GOT3 (cell line): ENCODE results near the gene MXRA8.

Experiments
- DNase-seq: peaks from one replicate; lab custom pipeline; 2025; ENCODE audit warnings: mixed read lengths; lab: John Stamatoyannopoulos, UW

The MXRA8 gene

GRCh38 chr1:1335792-1336248, 22.5 kb downstream of the MXRA8 start:
- DNase-seq, result no peak

- no peak for DNase-seq
Observed at GRCh38 chr1:1335283-1335682, 23.1 kb downstream of the MXRA8 start.

GRCh38 chr1:1334835-1335234, 23.5 kb downstream of the MXRA8 start:
- no peak for DNase-seq

GRCh38 chr1:1333551-1334241, 24.7 kb downstream of the MXRA8 start:
- DNase-seq, result no peak

DNA sequence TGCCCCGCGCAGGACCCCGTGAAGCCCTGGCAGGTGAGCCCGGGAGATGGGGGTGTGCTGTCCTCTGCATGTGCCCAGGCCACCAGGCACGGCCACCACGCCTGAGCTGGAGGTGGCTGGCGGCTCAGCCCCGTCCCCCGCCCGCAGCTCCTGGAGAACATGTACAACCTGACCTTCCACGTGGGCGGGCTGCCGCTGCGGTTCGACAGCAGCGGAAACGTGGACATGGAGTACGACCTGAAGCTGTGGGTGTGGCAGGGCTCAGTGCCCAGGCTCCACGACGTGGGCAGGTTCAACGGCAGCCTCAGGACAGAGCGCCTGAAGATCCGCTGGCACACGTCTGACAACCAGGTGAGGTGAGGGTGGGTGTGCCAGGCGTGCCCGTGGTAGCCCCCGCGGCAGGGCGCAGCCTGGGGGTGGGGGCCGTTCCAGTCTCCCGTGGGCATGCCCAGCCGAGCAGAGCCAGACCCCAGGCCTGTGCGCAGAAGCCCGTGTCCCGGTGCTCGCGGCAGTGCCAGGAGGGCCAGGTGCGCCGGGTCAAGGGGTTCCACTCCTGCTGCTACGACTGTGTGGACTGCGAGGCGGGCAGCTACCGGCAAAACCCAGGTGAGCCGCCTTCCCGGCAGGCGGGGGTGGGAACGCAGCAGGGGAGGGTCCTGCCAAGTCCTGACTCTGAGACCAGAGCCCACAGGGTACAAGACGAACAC, 25.4 kb downstream of the MXRA8 start:
- DNase-seq, result no peak

DNA sequence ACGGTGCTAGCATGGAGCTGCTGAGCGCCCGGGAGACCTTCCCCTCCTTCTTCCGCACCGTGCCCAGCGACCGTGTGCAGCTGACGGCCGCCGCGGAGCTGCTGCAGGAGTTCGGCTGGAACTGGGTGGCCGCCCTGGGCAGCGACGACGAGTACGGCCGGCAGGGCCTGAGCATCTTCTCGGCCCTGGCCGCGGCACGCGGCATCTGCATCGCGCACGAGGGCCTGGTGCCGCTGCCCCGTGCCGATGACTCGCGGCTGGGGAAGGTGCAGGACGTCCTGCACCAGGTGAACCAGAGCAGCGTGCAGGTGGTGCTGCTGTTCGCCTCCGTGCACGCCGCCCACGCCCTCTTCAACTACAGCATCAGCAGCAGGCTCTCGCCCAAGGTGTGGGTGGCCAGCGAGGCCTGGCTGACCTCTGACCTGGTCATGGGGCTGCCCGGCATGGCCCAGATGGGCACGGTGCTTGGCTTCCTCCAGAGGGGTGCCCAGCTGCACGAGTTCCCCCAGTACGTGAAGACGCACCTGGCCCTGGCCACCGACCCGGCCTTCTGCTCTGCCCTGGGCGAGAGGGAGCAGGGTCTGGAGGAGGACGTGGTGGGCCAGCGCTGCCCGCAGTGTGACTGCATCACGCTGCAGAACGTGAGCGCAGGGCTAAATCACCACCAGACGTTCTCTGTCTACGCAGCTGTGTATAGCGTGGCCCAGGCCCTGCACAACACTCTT, 26.2 kb downstream of the MXRA8 start:
- DNase-seq, result no peak

DNA sequence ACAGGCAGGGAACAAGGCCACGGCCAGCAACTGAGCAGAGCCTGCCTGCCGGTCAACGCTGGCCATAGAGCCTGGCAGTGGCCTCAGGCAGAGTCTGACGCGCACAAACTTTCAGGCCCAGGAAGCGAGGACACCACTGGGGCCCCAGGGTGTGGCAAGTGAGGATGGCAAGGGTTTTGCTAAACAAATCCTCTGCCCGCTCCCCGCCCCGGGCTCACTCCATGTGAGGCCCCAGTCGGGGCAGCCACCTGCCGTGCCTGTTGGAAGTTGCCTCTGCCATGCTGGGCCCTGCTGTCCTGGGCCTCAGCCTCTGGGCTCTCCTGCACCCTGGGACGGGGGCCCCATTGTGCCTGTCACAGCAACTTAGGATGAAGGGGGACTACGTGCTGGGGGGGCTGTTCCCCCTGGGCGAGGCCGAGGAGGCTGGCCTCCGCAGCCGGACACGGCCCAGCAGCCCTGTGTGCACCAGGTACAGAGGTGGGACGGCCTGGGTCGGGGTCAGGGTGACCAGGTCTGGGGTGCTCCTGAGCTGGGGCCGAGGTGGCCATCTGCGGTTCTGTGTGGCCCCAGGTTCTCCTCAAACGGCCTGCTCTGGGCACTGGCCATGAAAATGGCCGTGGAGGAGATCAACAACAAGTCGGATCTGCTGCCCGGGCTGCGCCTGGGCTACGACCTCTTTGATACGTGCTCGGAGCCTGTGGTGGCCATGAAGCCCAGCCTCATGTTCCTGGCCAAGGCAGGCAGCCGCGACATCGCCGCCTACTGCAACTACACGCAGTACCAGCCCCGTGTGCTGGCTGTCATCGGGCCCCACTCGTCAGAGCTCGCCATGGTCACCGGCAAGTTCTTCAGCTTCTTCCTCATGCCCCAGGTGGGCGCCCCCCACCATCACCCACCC, 27.0 kb downstream of the MXRA8 start, which contains the start of gene TAS1R3:
TAS1R3 (plus strand) TSS at position 213 of the 898 bp plus-strand sequence; CDS start at position 279, 66 bp downstream.
- DNase-seq, result no peak

- DNase-seq, result no peak
Observed at GRCh38 chr1:1330366-1331067, 27.8 kb downstream of the MXRA8 start.

DNA sequence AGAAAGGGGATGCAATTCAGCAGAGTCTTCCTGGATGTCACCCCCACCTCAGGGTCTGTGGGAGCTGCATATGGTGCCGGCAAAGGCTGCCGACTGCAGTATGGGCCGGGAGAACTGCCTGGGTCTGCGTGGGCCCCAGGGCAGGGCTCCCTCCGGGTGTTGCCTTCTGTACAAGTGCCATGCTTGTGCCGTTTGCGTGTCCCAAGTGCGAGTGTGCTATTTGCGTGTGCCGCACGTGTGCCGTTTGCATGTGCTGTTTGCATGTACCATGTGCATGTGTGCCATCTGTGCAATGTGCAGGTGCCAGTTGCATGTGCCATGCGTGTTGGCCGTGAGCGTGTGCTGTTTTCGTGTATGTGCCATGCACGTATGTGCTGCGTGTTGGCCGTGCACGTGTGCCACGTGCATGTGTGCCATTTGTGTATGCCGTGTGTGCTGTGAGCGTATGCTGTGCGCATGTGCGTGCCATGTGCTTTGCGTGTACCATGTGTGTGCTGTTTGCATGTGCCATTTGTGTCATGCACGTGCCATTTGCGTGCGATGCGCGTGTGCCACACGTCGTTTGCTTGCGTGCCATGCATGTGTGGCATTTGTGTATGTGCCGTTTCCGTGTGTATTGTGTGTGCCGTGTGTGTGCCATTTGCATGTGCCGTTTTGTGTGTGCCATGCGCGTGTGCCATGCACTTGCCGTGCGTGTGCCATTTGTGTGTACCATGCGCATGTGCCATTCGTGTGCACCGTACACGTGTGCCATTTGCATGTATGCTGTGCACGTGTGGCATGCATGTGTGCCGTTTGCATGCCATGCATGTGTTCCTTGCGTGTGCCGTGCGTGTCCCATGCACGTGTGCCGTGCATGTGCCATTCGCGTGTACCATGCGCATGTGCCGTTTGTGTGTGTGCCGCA, 28.8 kb downstream of the MXRA8 start:
- no peak for DNase-seq

GRCh38 chr1:1328254-1328653, 30.1 kb downstream of the MXRA8 start:
- no peak for DNase-seq

DNA sequence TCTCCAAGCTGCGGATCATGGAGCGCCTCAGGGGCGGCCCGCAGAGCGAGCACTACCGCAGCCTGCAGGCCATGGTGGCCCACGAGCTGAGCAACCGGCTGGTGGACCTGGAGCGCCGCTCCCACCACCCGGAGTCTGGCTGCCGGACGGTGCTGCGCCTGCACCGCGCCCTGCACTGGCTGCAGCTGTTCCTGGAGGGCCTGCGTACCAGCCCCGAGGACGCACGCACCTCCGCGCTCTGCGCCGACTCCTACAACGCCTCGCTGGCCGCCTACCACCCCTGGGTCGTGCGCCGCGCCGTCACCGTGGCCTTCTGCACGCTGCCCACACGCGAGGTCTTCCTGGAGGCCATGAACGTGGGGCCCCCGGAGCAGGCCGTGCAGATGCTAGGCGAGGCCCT, 31.1 kb downstream of the MXRA8 start:
- no peak for DNase-seq

GRCh38 chr1:1326075-1326605, 32.2 kb downstream of the MXRA8 start:
- no peak for DNase-seq

- DNase-seq, result no peak
Observed at GRCh38 chr1:1325288-1326074, 32.9 kb downstream of the MXRA8 start.

- DNase-seq, result peak; percentile 75
Observed at GRCh38 chr1:1324524-1325287, 33.6 kb downstream of the MXRA8 start, which contains the start of the genes CPTP and INTS11. CPTP (plus strand) TSS chr1:1324802; CDS start chr1:1326911, 2,109 bp downstream. INTS11 (minus strand) TSS chr1:1324660; CDS start chr1:1324608, 52 bp downstream.

GRCh38 chr1:1324084-1324523, 34.3 kb downstream of the MXRA8 start:
- no peak for DNase-seq

GRCh38 chr1:1322952-1323351, 35.4 kb downstream of the MXRA8 start:
- no peak for DNase-seq

DNA sequence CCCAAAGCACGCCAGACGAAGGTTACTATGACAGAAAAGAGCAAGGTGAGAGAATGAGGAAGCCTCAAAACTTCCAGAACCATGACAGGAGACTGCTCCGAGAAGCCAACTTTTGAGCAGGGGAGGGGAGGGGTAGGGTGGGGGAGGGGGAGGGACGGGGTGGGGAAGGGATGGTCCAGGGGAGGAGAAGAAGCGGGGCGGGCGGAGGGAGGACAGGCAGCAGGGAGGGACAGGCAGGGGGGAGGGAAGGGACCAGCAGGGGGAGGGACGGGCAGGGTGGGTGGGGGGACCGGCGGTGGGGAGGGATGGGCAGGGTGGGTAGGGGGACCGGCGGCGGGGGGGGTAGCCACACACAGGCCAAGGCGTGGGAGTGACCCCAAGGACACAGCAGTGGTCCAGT, 35.9 kb downstream of the MXRA8 start:
- no peak for DNase-seq

DNA sequence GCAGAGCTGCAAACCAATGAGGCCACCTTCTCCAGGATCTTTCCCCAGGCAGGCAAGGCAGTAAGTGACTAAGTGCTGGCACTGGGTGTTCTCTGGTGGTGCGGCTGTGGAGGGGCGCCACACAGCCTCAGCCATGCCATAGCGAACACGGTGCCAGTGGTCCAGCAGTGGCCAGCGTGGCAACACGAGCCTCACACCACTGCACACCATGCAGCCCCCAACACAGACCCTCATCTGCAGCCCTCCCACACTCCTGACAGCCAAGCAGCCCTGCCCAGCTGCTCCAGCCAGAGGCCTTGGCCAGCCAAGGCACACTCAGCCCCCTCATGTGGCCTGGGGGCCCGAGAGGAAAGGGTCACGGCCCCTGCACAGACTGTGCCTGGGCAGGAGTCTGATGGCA, 36.9 kb downstream of the MXRA8 start:
- DNase-seq, result no peak
